Mucosa of rectum (tissue), 2 donors: Measurements from ENCODE around the gene DNAJC6.

Experiments
- H3K27ac ChIP-seq, 2 donors: one replicate each; pipeline ENCODE4 v1.7.0; 2013; ENCODE audit warnings: inconsistent platforms in 2 of 2, low read depth in 2 of 2, low read length in 2 of 2
- H3K27me3 ChIP-seq, 2 donors: one replicate each; pipeline ENCODE4 v1.7.0; 2013; ENCODE audit warnings: low read length in 2 of 2; ENCODE audit not compliant: control insufficient read depth in 2 of 2, insufficient read depth in 2 of 2
- H3K36me3 ChIP-seq, 2 donors: one replicate each; pipeline ENCODE4 v1.7.0; 2013; ENCODE audit warnings: low read length in 2 of 2; ENCODE audit not compliant: control insufficient read depth in 2 of 2, insufficient read depth in 2 of 2
- H3K4me1 ChIP-seq, 2 donors: one replicate each; pipeline ENCODE4 v1.7.0; 2013; ENCODE audit warnings: low read length in 2 of 2, mild to moderate bottlenecking in 1 of 2; ENCODE audit not compliant: control insufficient read depth in 2 of 2, insufficient read depth in 2 of 2
- H3K4me3 ChIP-seq, 2 donors: one replicate each; pipeline ENCODE4 v1.7.0; 2013; ENCODE audit warnings: low read length in 2 of 2
- H3K9ac ChIP-seq, 2 donors: one replicate each; pipeline ENCODE4 v1.7.0; 2013; ENCODE audit warnings: low read length in 2 of 2, low read depth in 1 of 2, mild to moderate bottlenecking in 1 of 2
- H3K9me3 ChIP-seq, 2 donors: one replicate each; pipeline ENCODE4 v1.7.0; 2013; ENCODE audit warnings: low read length in 2 of 2; ENCODE audit not compliant: control insufficient read depth in 2 of 2
- donor health status: healthy.
- donor health status: Normal muscosa, but diverticular disease.

The DNAJC6 gene

GRCh38 chr1:65395887-65396612, 86.7 kb downstream of the DNAJC6 start:
- H3K27me3 ChIP-seq: no peaks in the 10 kb centered on the region
- H3K9ac ChIP-seq: no peak overlapping the region
- H3K27ac ChIP-seq: no peak overlapping the region
- no peaks in the 10 kb centered on the region for H3K36me3 ChIP-seq
- no peak overlapping the region for H3K4me3 ChIP-seq
- H3K9me3 ChIP-seq: no peaks in the 10 kb centered on the region
- H3K4me1 ChIP-seq: no peaks in the 10 kb centered on the region

GRCh38 chr1:65398083-65398482, 88.7 kb downstream of the DNAJC6 start:
- H3K9me3 ChIP-seq: no peaks in the 10 kb centered on the region
- no peak overlapping the region for H3K27ac ChIP-seq
- H3K27me3 ChIP-seq: no peaks in the 10 kb centered on the region
- no peaks in the 10 kb centered on the region for H3K36me3 ChIP-seq
- H3K4me1 ChIP-seq: no peaks in the 10 kb centered on the region
- no peak overlapping the region for H3K9ac ChIP-seq
- H3K4me3 ChIP-seq: no peak overlapping the region

DNA sequence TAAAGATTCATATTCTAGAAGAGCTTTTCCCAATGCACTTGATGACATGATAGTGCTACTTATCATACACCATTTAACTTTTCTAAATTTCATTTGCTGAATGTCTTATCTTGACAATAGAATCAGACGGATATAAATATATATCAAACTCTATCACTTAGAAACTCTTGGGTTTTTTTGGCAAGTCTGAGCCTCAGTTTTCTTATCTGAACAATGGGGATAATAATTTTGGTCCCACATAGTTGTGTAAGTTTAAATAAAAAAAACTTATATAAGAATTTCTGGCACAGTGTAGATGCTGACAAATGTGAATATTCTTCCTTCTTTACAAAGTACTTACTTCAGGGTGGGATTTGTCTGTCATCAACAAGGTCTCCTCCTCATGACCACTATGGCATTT, 89.7 kb downstream of the DNAJC6 start:
- H3K27me3 ChIP-seq: no peaks in the 10 kb centered on the region
- H3K4me3 ChIP-seq: no peak overlapping the region

GRCh38 chr1:65401612-65402011, 92.3 kb downstream of the DNAJC6 start:
- no peaks in the 10 kb centered on the region for H3K4me1 ChIP-seq
- H3K9ac ChIP-seq: no peak overlapping the region
- H3K27me3 ChIP-seq: no peaks in the 10 kb centered on the region
- no peaks in the 10 kb centered on the region for H3K36me3 ChIP-seq
- H3K9me3 ChIP-seq: no peaks in the 10 kb centered on the region
- no peak overlapping the region for H3K4me3 ChIP-seq
- no peak overlapping the region for H3K27ac ChIP-seq

More for the DNA sequence above, 89.7 kb downstream of the DNAJC6 start:
- Histone ChIP-seq H3K9ac (no peak overlapping the region), H3K9me3 (no peaks in the 10 kb centered on the region), H3K36me3 (no peaks in the 10 kb centered on the region), H3K27ac (no peak overlapping the region), H3K4me1 (no peaks in the 10 kb centered on the region)

GRCh38 chr1:65404941-65405340, 95.6 kb downstream of the DNAJC6 start:
- H3K36me3 ChIP-seq: no peaks in the 10 kb centered on the region
- H3K27me3 ChIP-seq: no peaks in the 10 kb centered on the region
- H3K4me1 ChIP-seq: no peaks in the 10 kb centered on the region
- H3K4me3 ChIP-seq: no peak overlapping the region
- no peaks in the 10 kb centered on the region for H3K9me3 ChIP-seq
- no peak overlapping the region for H3K27ac ChIP-seq
- H3K9ac ChIP-seq: no peak overlapping the region

DNA sequence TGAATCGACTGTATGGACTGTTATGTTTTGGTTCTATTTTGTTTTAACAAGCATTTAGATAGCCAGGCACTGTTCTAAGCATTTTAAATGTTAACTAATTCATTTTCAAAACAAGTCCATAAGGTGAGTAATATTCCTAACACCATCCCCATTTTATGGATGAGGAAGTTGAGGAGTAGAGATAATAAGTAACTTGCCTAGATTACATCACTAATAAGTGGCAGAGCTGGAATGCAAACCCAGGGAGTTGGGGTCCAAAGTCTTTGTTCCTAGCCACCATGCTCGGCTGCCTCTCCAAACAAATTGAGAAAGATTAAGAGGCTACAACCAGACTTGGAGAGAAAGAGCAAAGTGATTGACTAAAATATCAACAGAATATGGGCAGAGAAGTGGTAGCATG, 98.5 kb downstream of the DNAJC6 start:
- H3K9me3 ChIP-seq: no peaks in the 10 kb centered on the region
- no peak overlapping the region for H3K27ac ChIP-seq
- no peaks in the 10 kb centered on the region for H3K4me1 ChIP-seq
- no peaks in the 10 kb centered on the region for H3K27me3 ChIP-seq
- no peaks in the 10 kb centered on the region for H3K36me3 ChIP-seq
- H3K9ac ChIP-seq: no peak overlapping the region
- H3K4me3 ChIP-seq: no peak overlapping the region

- no peak overlapping the region for H3K4me3 ChIP-seq
- no peaks in the 10 kb centered on the region for H3K27me3 ChIP-seq
- H3K9ac ChIP-seq: no peak overlapping the region
- no peaks in the 10 kb centered on the region for H3K36me3 ChIP-seq
- H3K9me3 ChIP-seq: no peaks in the 10 kb centered on the region
- no peak overlapping the region for H3K27ac ChIP-seq
- H3K4me1 ChIP-seq: no peaks in the 10 kb centered on the region
Observed at GRCh38 chr1:65409314-65409713, 100.0 kb downstream of the DNAJC6 start.

- Histone ChIP-seq H3K9ac (no peak overlapping the region), H3K27me3 (no peaks in the 10 kb centered on the region), H3K36me3 (no peaks in the 10 kb centered on the region), H3K4me3 (no peak overlapping the region), H3K4me1 (no peaks in the 10 kb centered on the region), H3K27ac (no peak overlapping the region), H3K9me3 (no peaks in the 10 kb centered on the region)
Observed at GRCh38 chr1:65409816-65410326, 100.5 kb downstream of the DNAJC6 start.

GRCh38 chr1:65412256-65412983, 103.1 kb downstream of the DNAJC6 start:
- H3K9ac ChIP-seq: no peak overlapping the region
- H3K4me1 ChIP-seq: no peaks in the 10 kb centered on the region
- H3K36me3 ChIP-seq: no peaks in the 10 kb centered on the region
- H3K27me3 ChIP-seq: no peaks in the 10 kb centered on the region
- H3K27ac ChIP-seq: no peak overlapping the region
- H3K9me3 ChIP-seq: no peaks in the 10 kb centered on the region
- H3K4me3 ChIP-seq: no peak overlapping the region

- no peaks in the 10 kb centered on the region for H3K27me3 ChIP-seq
- no peak overlapping the region for H3K4me3 ChIP-seq
- H3K9ac ChIP-seq: no peak overlapping the region
- no peaks in the 10 kb centered on the region for H3K9me3 ChIP-seq
- no peaks in the 10 kb centered on the region for H3K36me3 ChIP-seq
- H3K27ac ChIP-seq: no peak overlapping the region
- no peaks in the 10 kb centered on the region for H3K4me1 ChIP-seq
Observed at GRCh38 chr1:65412984-65413375, 103.6 kb downstream of the DNAJC6 start.
